Activated T-helper 1 cell treated with anti-CD3 and anti-CD28 coated beads, Interleukin-12 subunit alpha, Interleukin-12 subunit beta, Interleukin-2, Interleukin-4 antibody, amounts not matched to agents 30 ng/mL and 10 ng/mL and 1 ng/mL, durations not matched to agents 14 hours and 24 hours and 36 hours (primary cell): ENCODE measurements around the gene DSCAML1. TPM values are rescaled to one million over a fixed set of nuclear protein-coding genes. Genes with fewer than 3 reads are reported as not detected.

ENCODE experiments used
- DNase-seq: peaks from one replicate; pipeline ENCODE4 v3.0.0; 2021; ENCODE audit warnings: low spot score
- H3K27ac Mint-ChIP-seq: one replicate; pipeline ENCODE4 v1.8.0; 2021; ENCODE audit warnings: mild to moderate bottlenecking, mixed read lengths
- H3K27me3 Mint-ChIP-seq: one replicate; pipeline ENCODE4 v1.8.0; 2022; ENCODE audit warnings: mild to moderate bottlenecking, moderate library complexity, mixed read lengths; ENCODE audit not compliant: insufficient read depth
- H3K36me3 Mint-ChIP-seq: one replicate; pipeline ENCODE4 v1.8.0; 2021; ENCODE audit warnings: low read depth, mixed read lengths
- H3K4me1 Mint-ChIP-seq: one replicate; pipeline ENCODE4 v1.8.0; 2021; ENCODE audit warnings: low read depth, mixed read lengths
- H3K4me3 Mint-ChIP-seq: one replicate; pipeline ENCODE4 v1.8.0; 2021; ENCODE audit warnings: mild to moderate bottlenecking, moderate library complexity, mixed read lengths
- H3K9me3 Mint-ChIP-seq: one replicate; pipeline ENCODE4 v1.8.0; 2021; ENCODE audit warnings: mixed read lengths
- intact Hi-C: fragments of 100-400 bp; cut with micrococcal nuclease; formaldehyde crosslinking; loops from one replicate; pipeline ENCODE4 v1.15.1; 2024
- total RNA-seq: library from RNA; stranded (reverse); gene quantifications from 2 replicates; pipeline ENCODE4 v1.2.3, GENCODE V29; 2022

Gene DSCAML1
- total RNA-seq, 1 donor from 2014 or later: not detected

DNA sequence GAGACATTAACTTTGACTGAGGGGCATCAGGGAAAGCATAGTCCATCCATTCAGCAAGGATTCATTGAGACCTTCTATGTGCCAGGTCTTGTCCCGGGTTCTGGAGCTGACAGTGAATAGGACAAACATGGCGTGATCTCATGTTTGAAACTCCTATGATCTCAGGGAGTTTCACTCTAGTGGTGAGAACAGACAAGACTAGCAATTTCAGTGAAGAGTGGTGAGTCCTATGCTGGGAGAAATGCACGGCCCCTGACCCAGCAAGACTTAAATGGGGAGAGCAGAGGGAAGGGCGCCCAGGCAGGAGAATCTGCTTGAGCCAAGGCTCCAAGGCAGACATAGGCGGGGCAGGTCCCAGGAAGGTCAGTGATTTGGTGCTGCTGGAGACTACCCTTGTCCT is 313.6 kb downstream of the DSCAML1 start:
- no peaks in the 10 kb centered on the region for H3K9me3 Mint-ChIP-seq
- no peak overlapping the region for H3K4me3 Mint-ChIP-seq
- intact Hi-C loops: no loop called here
- DNase-seq: no peak
- H3K27ac Mint-ChIP-seq: no peak overlapping the region
- H3K27me3 Mint-ChIP-seq: no peaks in the 10 kb centered on the region
- H3K4me1 Mint-ChIP-seq: no peaks in the 10 kb centered on the region
- no peaks in the 10 kb centered on the region for H3K36me3 Mint-ChIP-seq

DNA sequence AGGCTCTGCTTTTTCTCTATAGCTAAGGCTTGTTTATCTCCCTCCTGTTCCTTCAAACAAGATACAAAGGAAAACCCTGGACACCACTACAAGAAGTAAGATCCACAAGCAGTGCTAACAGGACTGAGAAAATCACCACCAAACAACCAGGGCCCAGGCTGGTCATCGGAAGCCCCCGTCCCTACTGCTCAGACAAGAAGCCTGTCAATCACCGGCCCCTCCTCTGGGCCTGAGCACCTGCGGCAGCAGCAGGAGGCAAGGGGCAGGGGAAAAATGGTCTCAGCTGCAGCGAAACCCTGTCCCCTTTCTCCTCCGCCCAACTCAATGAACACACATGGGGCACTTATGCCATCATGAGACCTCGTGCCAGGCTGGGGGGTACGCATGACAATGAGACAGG is 314.1 kb downstream of the DSCAML1 start:
- H3K4me3 Mint-ChIP-seq: no peak overlapping the region
- H3K27ac Mint-ChIP-seq: no peak overlapping the region
- no peaks in the 10 kb centered on the region for H3K36me3 Mint-ChIP-seq
- DNase-seq: no peak
- H3K4me1 Mint-ChIP-seq: no peaks in the 10 kb centered on the region
- intact Hi-C loops: no loop called here
- no peaks in the 10 kb centered on the region for H3K9me3 Mint-ChIP-seq
- H3K27me3 Mint-ChIP-seq: no peaks in the 10 kb centered on the region

DNA sequence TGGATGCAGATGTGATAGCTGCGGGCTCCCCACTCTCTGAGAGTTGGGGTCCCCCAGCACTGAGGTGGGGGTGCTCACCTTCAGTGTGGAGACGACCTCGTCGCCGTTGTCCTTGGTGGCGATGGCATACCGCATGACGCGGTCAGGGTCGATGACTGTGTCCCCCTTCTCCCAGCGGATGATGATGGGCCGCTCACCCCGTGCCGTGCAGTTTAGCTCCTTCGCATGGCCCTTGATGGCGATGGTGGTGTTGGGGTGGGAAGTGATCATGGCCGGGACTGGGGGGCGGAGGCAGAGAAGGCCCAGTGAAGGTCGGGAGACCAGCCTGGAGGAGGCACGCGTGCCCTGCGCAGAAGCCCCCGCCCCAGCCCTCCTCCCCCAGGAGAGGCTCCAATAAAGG is 315.1 kb downstream of the DSCAML1 start:
- Mint-ChIP-seq H3K36me3 (no peaks in the 10 kb centered on the region), H3K27me3 (no peaks in the 10 kb centered on the region), H3K4me1 (no peaks in the 10 kb centered on the region), H3K9me3 (no peaks in the 10 kb centered on the region), H3K4me3 (no peak overlapping the region), H3K27ac (no peak overlapping the region)
- intact Hi-C loops: no loop called here
- DNase-seq: no peak

DNA sequence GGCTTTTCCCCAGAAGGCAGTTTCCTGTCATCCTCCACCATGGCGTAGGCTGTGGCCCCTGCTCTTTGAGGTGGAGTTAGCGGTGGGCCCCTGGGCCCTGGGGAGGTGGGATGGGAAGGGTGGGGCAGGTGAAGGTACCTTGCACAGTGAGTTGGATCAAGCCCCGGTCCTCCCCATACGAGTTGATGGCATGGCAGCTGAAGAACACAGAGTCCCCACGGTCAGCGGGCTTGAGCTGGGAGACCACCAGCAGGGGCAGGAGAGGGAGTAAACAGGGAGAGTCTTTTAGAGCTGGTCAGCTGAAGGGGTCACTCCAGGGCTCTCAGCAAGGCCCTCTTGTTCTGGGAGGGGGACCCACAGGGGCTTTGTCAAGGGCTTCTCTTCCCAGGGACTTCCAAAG is 316.0 kb downstream of the DSCAML1 start:
- no peak overlapping the region for H3K27ac Mint-ChIP-seq
- H3K9me3 Mint-ChIP-seq: no peaks in the 10 kb centered on the region
- DNase-seq: no peak
- H3K36me3 Mint-ChIP-seq: no peaks in the 10 kb centered on the region
- no peaks in the 10 kb centered on the region for H3K4me1 Mint-ChIP-seq
- H3K27me3 Mint-ChIP-seq: peaks cover 3% of the 10 kb centered on the region
- intact Hi-C loops: no loop called here
- no peak overlapping the region for H3K4me3 Mint-ChIP-seq

DNA sequence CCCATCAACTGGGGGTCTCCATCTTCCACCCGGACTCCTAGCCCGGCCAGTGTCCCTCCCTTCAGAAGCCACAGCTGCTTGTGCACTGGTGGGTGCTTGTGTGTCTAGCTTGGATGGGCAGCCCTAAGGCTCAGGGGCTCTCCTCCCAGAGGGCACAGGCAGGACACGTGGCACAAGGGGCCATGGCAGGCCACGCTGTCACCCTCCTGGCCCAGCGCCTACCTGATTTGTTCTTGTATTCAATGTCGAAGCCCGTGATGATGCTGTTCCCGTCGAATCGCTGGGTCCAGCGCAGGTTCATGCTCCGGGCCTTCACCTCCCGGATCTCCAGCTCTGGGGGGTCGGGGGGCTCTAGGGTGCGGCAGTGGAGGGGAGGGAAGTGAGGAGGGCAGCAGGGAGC is 316.8 kb downstream of the DSCAML1 start:
- no peak overlapping the region for H3K4me3 Mint-ChIP-seq
- no peaks in the 10 kb centered on the region for H3K4me1 Mint-ChIP-seq
- H3K9me3 Mint-ChIP-seq: no peaks in the 10 kb centered on the region
- H3K27ac Mint-ChIP-seq: no peak overlapping the region
- intact Hi-C loops: no loop called here
- peaks cover 3% of the 10 kb centered on the region for H3K27me3 Mint-ChIP-seq
- no peak for DNase-seq
- H3K36me3 Mint-ChIP-seq: no peaks in the 10 kb centered on the region

DNA sequence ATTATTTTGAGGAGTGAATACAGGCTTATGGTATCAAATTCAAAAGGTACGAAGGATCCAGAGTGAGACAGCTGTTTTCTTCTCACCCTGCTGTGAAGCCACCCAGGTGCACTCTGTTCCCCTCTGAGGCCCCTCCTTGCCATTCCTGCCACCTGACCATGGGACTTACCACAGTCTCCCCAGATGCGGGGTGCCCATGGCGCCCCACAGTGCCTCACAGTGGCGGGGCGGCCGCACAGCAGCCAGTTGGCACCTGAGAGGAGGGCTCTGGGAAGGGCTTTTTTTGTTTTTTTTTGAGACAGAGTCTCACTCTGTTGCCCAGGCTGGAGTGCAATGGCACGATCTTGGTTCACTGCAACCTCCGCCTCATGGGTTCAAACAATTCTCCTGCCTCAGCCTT is 317.6 kb downstream of the DSCAML1 start:
- no peaks in the 10 kb centered on the region for H3K9me3 Mint-ChIP-seq
- H3K4me1 Mint-ChIP-seq: no peaks in the 10 kb centered on the region
- H3K27me3 Mint-ChIP-seq: peaks cover 3% of the 10 kb centered on the region
- intact Hi-C loops: loop anchor here (2.0 kb wide), 1 partner anchor 53 kb away; no protein-coding TSS in a partner anchor
- H3K27ac Mint-ChIP-seq: no peak overlapping the region
- no peaks in the 10 kb centered on the region for H3K36me3 Mint-ChIP-seq
- DNase-seq: no peak
- H3K4me3 Mint-ChIP-seq: no peak overlapping the region

DNA sequence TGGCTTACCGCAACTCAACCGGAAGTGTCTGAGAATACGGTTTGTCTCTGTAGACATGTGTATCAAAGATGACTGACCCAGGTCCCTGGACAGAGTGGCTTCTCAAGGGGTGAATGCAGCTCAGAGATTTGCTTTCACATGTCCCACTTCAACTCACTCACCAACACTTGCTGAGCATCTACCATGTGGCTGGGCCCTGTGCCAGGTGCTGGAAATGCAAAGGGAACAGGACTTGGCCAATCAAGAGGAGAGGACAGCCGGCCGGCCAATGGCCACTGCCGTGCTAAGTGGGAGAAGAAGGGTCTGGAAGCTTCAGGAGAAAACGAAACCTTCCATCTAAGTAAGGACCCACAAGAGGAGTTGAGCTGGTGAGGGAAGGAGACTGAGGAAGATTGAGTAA is 318.1 kb downstream of the DSCAML1 start:
- no peaks in the 10 kb centered on the region for H3K9me3 Mint-ChIP-seq
- DNase-seq: no peak
- peaks cover 3% of the 10 kb centered on the region for H3K27me3 Mint-ChIP-seq
- H3K4me3 Mint-ChIP-seq: no peak overlapping the region
- H3K36me3 Mint-ChIP-seq: no peaks in the 10 kb centered on the region
- intact Hi-C loops: loop anchor here (2.0 kb wide), 1 partner anchor 52 kb away; no protein-coding TSS in a partner anchor
- no peaks in the 10 kb centered on the region for H3K4me1 Mint-ChIP-seq
- H3K27ac Mint-ChIP-seq: no peak overlapping the region

DNA sequence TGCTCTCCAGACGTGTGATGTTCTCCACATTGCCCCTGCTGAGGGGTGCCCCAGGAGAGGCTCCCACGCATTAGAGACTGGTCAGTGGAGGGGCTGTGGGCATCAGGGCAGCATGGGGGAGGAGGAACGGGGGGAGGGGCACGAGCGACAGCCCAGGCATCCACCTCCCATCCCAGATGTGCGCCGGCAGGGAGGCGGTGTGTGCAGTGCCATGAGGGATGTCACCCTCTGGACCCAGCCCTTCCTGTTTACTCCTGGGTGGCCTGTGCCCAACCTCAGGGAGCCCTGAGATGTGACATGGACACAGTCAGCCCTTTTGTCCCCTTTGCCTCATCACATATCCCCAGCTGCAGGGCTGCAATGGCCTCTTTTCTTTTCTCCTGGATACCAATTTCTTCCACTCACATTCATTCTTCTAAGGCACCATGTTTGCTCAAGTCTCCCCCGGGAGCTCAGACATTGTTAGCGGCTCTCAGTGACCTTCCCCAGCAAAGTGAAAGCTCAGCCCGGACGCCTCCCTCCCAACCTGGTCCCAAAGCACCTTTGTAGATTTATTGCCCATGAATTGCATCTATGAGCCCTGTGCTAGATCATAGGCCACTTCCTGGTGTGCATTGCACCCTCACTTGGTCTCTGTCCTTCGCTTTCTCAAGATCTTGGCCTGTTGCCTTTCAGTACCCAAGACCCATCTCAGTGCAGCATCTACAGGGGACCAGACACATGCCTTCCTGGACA is 318.7 kb downstream of the DSCAML1 start:
- intact Hi-C loops: loop anchor here (2.0 kb wide), 1 partner anchor 51 kb away; no protein-coding TSS in a partner anchor
- no peak for DNase-seq
- Mint-ChIP-seq H3K9me3 (no peaks in the 10 kb centered on the region), H3K36me3 (no peaks in the 10 kb centered on the region), H3K4me1 (no peaks in the 10 kb centered on the region), H3K4me3 (no peak overlapping the region), H3K27ac (no peak overlapping the region), H3K27me3 (peaks cover 3% of the 10 kb centered on the region)

DNA sequence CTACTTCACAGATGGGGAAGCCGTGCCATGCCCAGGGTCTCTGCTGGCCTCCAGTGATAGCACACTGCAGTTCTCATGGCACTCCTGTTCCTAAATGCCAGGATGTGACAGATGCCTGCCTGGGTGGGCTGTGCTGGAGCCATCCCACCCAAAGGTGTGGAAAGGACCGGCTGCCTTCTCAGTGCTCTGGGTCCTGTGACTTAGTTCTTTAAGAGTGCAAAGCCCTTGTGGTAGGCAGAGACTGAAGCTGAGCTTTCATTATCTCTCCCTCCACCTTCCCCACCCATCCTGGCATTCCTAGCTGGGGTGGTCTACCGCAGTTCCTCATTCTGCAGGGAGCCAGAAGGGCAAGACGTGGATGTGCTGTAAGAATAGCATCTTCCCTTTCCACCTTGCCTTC is 319.3 kb downstream of the DSCAML1 start:
- Mint-ChIP-seq H3K27me3 (peaks cover 3% of the 10 kb centered on the region), H3K9me3 (no peaks in the 10 kb centered on the region), H3K27ac (no peak overlapping the region), H3K4me1 (no peaks in the 10 kb centered on the region), H3K4me3 (no peak overlapping the region), H3K36me3 (no peaks in the 10 kb centered on the region)
- no peak for DNase-seq
- intact Hi-C loops: loop anchor here (2.0 kb wide), 1 partner anchor 51 kb away; no protein-coding TSS in a partner anchor

DNA sequence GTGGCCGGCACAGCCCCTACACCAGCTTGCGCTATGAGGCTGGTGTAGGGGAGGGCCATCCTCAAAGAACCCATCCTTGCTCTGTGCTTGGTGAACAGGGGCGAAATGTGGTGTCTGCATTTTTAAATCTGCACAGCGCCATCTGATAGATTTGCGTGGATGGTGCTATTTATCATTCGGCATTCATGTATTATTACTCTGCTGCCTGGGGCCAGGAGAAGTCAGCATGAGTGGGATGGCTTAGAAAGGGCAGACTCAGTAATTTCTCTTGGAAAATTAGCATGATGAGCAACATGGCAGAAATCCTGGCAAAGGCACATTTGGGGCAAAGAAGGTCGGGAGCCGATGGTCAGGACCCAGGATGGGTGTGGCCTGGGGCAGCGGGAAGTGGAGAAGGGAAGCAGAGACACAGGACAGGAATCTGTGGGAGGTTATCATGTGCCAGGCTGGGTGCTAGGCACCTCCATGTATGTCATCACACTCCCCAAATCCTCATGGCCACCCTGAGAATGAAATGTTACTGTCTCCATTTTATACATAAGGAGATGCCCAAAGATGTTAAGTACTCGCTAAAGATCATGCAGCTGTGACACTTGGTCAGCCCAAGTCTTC is 320.4 kb downstream of the DSCAML1 start:
- Mint-ChIP-seq H3K27ac (no peak overlapping the region), H3K4me1 (no peaks in the 10 kb centered on the region), H3K36me3 (no peaks in the 10 kb centered on the region), H3K27me3 (peaks cover 3% of the 10 kb centered on the region), H3K4me3 (no peak overlapping the region), H3K9me3 (no peaks in the 10 kb centered on the region)
- intact Hi-C loops: no loop called here
- DNase-seq: no peak

DNA sequence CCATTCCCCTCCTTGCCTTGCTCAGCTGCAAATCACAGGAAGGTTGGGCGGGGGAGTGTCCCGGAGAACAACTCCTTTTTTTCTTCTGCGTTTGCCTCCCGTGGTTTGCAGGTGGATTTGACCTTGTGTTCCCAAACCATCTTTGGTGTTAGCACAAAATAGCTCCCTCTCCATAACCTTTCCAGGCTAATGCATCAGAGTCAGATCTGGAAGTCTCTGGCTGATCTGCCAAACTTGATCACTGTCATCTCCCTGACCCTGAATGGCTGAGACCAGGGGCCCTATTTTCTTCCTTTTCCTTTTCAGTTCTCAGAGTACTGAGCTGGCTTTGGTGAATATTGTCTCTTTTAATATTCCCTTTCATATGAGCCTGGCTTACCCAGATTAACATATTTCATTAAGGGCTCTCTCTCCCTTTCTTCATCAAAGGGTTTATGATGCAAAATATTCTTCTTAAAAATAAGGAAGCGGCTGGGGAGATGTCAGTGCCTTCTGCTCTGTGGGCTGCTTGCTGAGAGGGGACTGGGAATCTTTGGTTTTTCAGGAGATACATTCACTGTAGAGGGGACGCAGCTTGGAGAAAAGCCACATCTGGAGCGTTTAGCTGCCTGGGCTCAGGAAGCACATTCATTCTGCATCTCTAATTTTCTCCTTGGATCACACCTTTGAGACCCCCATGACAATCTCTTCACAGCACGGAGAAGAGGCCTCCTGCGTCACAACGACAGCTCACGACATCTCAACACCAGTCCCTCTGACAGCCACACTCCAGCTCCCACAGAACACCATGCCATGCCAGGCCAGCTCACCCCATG is 321.1 kb downstream of the DSCAML1 start:
- Mint-ChIP-seq H3K36me3 (no peaks in the 10 kb centered on the region), H3K27ac (no peak overlapping the region), H3K4me3 (no peak overlapping the region), H3K9me3 (no peaks in the 10 kb centered on the region), H3K4me1 (no peaks in the 10 kb centered on the region), H3K27me3 (peaks cover 3% of the 10 kb centered on the region)
- intact Hi-C loops: no loop called here
- DNase-seq: no peak

DNA sequence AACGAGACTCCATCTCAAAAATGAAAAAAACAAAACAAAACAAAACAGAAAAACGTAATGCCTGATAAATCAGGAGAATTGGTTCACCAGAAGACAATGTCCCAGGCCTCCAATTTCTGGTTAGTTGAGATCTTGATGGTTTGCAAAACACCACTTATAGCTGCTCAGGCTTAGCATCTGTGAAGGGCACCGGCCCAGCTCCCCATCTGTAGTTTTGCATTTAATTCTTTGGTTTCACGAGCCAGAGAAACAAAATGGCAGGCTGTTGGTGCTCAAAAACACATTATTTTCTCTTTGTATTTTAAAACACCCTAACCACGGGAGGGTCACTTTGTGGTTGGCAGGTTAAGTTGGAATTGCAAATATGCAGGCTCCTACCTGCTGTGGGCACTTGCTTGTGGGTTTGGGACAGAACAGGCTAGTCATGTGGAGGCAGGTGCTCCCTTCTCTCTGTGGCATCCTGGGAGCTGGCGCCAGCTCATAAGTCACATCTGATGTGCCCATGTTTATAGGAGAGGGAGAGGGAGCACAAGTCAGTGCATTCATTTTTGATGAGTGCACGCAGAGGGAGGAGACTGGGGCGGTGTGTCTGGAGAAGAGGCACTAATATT is 323.4 kb downstream of the DSCAML1 start:
- DNase-seq: no peak
- Mint-ChIP-seq H3K4me1 (no peaks in the 10 kb centered on the region), H3K27ac (no peak overlapping the region), H3K4me3 (no peak overlapping the region), H3K9me3 (no peaks in the 10 kb centered on the region), H3K27me3 (peaks cover 3% of the 10 kb centered on the region), H3K36me3 (no peaks in the 10 kb centered on the region)
- intact Hi-C loops: no loop called here

DNA sequence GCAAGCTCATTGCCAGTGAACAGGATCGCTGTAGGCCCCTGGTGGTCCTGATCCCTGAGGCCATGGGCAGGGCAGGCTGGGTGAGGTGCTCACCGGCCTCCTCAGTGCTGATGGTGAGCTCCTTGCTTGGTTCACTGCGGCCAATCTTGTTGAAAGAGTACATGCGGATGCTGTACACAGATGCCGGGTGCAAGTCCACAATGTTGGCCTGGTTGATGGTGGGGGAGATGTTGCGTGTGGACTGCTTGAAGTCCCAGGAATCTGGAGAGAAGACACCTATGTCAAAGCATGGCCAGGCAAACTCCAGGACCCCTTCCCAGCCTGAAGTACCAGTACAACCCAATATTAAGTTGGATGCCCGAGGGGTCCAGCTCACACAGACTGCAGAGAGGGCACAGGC is 325.2 kb downstream of the DSCAML1 start:
- H3K9me3 Mint-ChIP-seq: no peaks in the 10 kb centered on the region
- no peak overlapping the region for H3K4me3 Mint-ChIP-seq
- H3K36me3 Mint-ChIP-seq: no peaks in the 10 kb centered on the region
- intact Hi-C loops: no loop called here
- H3K27ac Mint-ChIP-seq: no peak overlapping the region
- no peak for DNase-seq
- peaks cover 3% of the 10 kb centered on the region for H3K27me3 Mint-ChIP-seq
- H3K4me1 Mint-ChIP-seq: no peaks in the 10 kb centered on the region
